MM.1S (cell line): Measurements from ENCODE around the gene USP46.

Experiments used
- DNase-seq: peaks from one replicate; pipeline ENCODE4 v3.0.0-alpha.2; 2015
- H2AFZ ChIP-seq: fragments of 300-600 bp; sonication (generic); 2 replicates; pipeline ENCODE4 v1.6.0; 2016; ENCODE audit warnings: antibody characterized with exemption, low read length
- H3F3A ChIP-seq: fragments of 300-600 bp; sonication (generic); 2 replicates; pipeline ENCODE4 v1.6.1; 2016; ENCODE audit warnings: mild to moderate bottlenecking, antibody characterized with exemption, low read length, moderate library complexity, mixed read lengths; ENCODE audit not compliant: insufficient read depth
- H3K27ac ChIP-seq: fragments of 300-600 bp; sonication (generic); 2 replicates; pipeline ENCODE4 v1.5.1; 2016; ENCODE audit warnings: mild to moderate bottlenecking, low read length
- H3K27me3 ChIP-seq: fragments of 300-600 bp; sonication (generic); replicated peaks from 2 replicates; pipeline ENCODE4 v1.6.0; 2016; ENCODE audit warnings: low read length; ENCODE audit not compliant: insufficient read depth
- H3K36me3 ChIP-seq: fragments of 300-600 bp; sonication (generic); replicated peaks from 2 replicates; pipeline ENCODE4 v1.6.1; 2016; ENCODE audit warnings: mild to moderate bottlenecking, low read length, mixed read lengths; ENCODE audit not compliant: insufficient read depth
- H3K4me1 ChIP-seq: fragments of 300-600 bp; sonication (generic); 2 replicates; pipeline ENCODE4 v1.6.1; 2016; ENCODE audit warnings: low read length, mixed read lengths
- H3K4me2 ChIP-seq: fragments of 300-600 bp; sonication (generic); 2 replicates; pipeline ENCODE4 v1.6.0; 2016; ENCODE audit warnings: low read depth, low read length
- H3K4me3 ChIP-seq: fragments of 300-600 bp; sonication (generic); 2 replicates; pipeline ENCODE4 v1.5.1; 2016; ENCODE audit warnings: low read length, mixed read lengths
- H3K79me2 ChIP-seq: fragments of 300-600 bp; sonication (generic); 2 replicates; pipeline ENCODE4 v1.6.1; 2016; ENCODE audit warnings: mixed run types, low read length, mixed read lengths
- H3K9ac ChIP-seq: fragments of 300-600 bp; sonication (generic); 2 replicates; pipeline ENCODE4 v1.6.1; 2016; ENCODE audit warnings: low read length, mixed read lengths
- H3K9me2 ChIP-seq: fragments of 300-600 bp; sonication (generic); replicated peaks from 2 replicates; pipeline ENCODE4 v1.6.1; 2016; ENCODE audit warnings: mild to moderate bottlenecking, low read length, mixed read lengths; ENCODE audit not compliant: insufficient read depth
- H3K9me3 ChIP-seq: fragments of 300-600 bp; sonication (generic); replicated peaks from 2 replicates; pipeline ENCODE4 v1.6.1; 2016; ENCODE audit warnings: mild to moderate bottlenecking, low read length, mixed read lengths; ENCODE audit not compliant: insufficient read depth
- H4K20me1 ChIP-seq: fragments of 300-600 bp; sonication (generic); 2 replicates; pipeline ENCODE4 v1.6.1; 2016; ENCODE audit warnings: mild to moderate bottlenecking, low read length, moderate library complexity, mixed read lengths; ENCODE audit not compliant: insufficient read depth
- EZH2 ChIP-seq: fragments of 300-600 bp; sonication (generic); optimal IDR thresholded peaks from 2 replicates; pipeline ENCODE3; 2017; ENCODE audit warnings: low read depth, mild to moderate bottlenecking, antibody characterized with exemption, low read length, mixed read lengths
- EZH2phosphoT487 ChIP-seq: fragments of 300-600 bp; sonication (generic); IDR thresholded peaks from 2 replicates; pipeline ENCODE4 v1.6.1; 2018; ENCODE audit warnings: antibody characterized with exemption, low read length
- TF ChIP-seq, protein P1 (sequence below): fragments of 300-600 bp; sonication (generic); IDR thresholded peaks from 2 replicates; pipeline ENCODE4 v1.5.1; 2016; ENCODE audit warnings: antibody characterized with exemption, low read length, mixed read lengths

USP46 gene

DNA sequence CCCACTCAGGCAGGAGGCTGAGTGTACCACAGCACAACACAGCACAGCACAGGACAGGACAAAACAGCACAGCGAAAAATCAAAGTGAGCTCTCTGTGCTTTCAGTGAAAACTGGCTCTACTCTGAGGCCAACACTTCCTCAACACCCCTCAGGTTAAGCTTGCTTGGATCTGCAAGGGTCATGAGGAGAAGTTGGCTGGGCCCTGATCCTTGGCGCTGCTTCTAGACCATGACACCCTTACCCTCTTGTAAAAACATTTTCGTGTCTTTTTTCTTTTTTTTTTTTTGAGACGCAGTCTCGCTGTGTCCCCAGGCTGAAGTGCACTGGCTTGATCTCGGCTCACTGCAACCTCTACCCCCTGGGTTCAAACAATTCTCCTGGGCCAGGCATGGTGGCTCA, 25.3 kb downstream of the USP46 start:
- Histone ChIP-seq H3K9ac (no peak overlapping the region), H3K4me1 (no peaks in the 10 kb centered on the region), H3F3A (no peaks in the 10 kb centered on the region), H3K36me3 (no peaks in the 10 kb centered on the region), H3K27me3 (no peaks in the 10 kb centered on the region), H3K79me2 (no peaks in the 10 kb centered on the region), H4K20me1 (no peaks in the 10 kb centered on the region), H3K9me3 (no peaks in the 10 kb centered on the region), H3K4me3 (no peak overlapping the region), H3K27ac (no peak overlapping the region), H2AFZ (no peak overlapping the region), H3K9me2 (no peaks in the 10 kb centered on the region), H3K4me2 (no peak overlapping the region)
- DNase-seq: no peak
- TF ChIP-seq EZH2: no peak
- TF ChIP-seq, protein P1, sequence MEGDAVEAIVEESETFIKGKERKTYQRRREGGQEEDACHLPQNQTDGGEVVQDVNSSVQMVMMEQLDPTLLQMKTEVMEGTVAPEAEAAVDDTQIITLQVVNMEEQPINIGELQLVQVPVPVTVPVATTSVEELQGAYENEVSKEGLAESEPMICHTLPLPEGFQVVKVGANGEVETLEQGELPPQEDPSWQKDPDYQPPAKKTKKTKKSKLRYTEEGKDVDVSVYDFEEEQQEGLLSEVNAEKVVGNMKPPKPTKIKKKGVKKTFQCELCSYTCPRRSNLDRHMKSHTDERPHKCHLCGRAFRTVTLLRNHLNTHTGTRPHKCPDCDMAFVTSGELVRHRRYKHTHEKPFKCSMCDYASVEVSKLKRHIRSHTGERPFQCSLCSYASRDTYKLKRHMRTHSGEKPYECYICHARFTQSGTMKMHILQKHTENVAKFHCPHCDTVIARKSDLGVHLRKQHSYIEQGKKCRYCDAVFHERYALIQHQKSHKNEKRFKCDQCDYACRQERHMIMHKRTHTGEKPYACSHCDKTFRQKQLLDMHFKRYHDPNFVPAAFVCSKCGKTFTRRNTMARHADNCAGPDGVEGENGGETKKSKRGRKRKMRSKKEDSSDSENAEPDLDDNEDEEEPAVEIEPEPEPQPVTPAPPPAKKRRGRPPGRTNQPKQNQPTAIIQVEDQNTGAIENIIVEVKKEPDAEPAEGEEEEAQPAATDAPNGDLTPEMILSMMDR: no peak
- TF ChIP-seq EZH2phosphoT487: no peak

DNA sequence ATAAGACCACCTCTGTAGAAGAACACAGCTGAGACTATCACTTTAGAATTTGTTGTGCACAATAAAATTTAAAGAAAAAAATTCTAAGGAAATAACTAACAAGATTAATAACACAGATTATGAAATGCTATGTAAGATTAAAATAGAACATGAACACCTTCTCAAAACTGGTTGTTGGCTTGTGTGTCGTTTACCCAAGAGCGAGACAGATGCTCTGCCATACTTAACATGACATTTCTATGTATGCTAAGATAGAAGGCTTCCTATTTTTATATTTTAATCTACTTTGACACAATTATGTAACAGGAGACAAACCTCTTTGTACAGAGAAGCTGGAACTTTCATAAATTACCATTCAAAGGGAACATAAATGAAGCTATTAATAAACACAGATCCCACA, 30.1 kb downstream of the USP46 start:
- Histone ChIP-seq H2AFZ (no peak overlapping the region), H3K27ac (no peak overlapping the region), H3K4me1 (no peaks in the 10 kb centered on the region), H3K79me2 (no peaks in the 10 kb centered on the region), H3K4me3 (no peak overlapping the region), H3K9me3 (no peaks in the 10 kb centered on the region), H3K27me3 (no peaks in the 10 kb centered on the region), H4K20me1 (no peaks in the 10 kb centered on the region), H3F3A (no peaks in the 10 kb centered on the region), H3K9ac (no peak overlapping the region), H3K36me3 (no peaks in the 10 kb centered on the region), H3K9me2 (no peaks in the 10 kb centered on the region), H3K4me2 (no peak overlapping the region)
- no peak for DNase-seq
- TF ChIP-seq EZH2 (no peak), EZH2phosphoT487 (no peak)
- TF ChIP-seq, protein P1: no peak

DNA sequence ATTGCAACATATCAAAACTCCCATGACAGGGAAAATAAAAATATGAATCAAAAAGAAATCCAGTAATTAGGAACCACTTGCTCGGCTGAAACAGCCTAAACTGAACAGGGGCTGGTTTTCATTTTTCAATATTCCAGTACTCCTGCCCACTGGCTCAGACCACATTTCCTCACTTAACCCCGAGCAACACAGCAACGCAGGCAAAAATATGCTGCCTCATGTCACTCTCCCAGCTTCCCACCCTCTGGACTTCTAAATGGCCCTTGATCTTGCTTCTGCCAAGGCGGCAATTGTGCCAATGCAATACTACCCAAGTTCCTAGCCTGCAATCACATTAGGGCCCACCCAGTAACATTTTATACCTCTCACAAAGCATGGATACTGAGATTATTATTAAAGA, 30.6 kb downstream of the USP46 start:
- DNase-seq: no peak
- H3K4me1 ChIP-seq: no peaks in the 10 kb centered on the region
- H3K9me3 ChIP-seq: no peaks in the 10 kb centered on the region
- H3F3A ChIP-seq: no peaks in the 10 kb centered on the region
- no peak overlapping the region for H3K9ac ChIP-seq
- H3K27me3 ChIP-seq: no peaks in the 10 kb centered on the region
- no peaks in the 10 kb centered on the region for H3K9me2 ChIP-seq
- H3K36me3 ChIP-seq: no peaks in the 10 kb centered on the region
- no peak overlapping the region for H2AFZ ChIP-seq
- H3K27ac ChIP-seq: no peak overlapping the region
- H4K20me1 ChIP-seq: no peaks in the 10 kb centered on the region
- TF ChIP-seq EZH2phosphoT487 (no peak), EZH2 (no peak)
- TF ChIP-seq, protein P1: no peak
- H3K4me2 ChIP-seq: no peak overlapping the region
- H3K79me2 ChIP-seq: no peaks in the 10 kb centered on the region
- no peak overlapping the region for H3K4me3 ChIP-seq

DNA sequence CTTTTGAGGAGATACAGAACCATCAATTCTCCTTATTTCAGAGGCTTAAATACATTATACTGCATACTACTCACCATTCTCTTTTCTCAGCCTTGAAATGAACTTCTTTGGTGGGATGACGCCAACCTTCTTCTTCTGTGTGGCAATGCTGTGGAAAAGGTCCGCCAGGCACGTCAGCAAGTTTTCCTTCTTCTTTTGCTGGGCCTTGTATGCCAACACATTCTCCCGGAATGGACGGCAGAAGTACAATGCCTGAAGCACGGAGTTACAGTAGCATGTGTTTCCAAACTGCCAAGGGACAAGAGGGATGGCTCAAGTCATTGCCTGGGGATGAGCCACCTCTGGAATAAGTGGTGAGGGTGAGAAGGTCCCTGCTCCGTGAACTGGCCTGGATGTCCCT, 31.2 kb downstream of the USP46 start:
- H3F3A ChIP-seq: no peaks in the 10 kb centered on the region
- TF ChIP-seq, protein P1: no peak
- TF ChIP-seq EZH2phosphoT487 (no peak), EZH2 (no peak)

More for the DNA sequence above, 31.2 kb downstream of the USP46 start:
- Histone ChIP-seq H3K9me3 (no peaks in the 10 kb centered on the region), H2AFZ (no peak overlapping the region), H3K36me3 (no peaks in the 10 kb centered on the region), H3K4me1 (no peaks in the 10 kb centered on the region), H3K9me2 (no peaks in the 10 kb centered on the region), H3K4me2 (no peak overlapping the region), H3K9ac (no peak overlapping the region), H3K79me2 (no peaks in the 10 kb centered on the region), H3K4me3 (no peak overlapping the region), H3K27ac (no peak overlapping the region), H3K27me3 (no peaks in the 10 kb centered on the region), H4K20me1 (no peaks in the 10 kb centered on the region)
- DNase-seq: no peak
